ENCODE results near the gene ZWILCH.

ZWILCH gene

DNA sequence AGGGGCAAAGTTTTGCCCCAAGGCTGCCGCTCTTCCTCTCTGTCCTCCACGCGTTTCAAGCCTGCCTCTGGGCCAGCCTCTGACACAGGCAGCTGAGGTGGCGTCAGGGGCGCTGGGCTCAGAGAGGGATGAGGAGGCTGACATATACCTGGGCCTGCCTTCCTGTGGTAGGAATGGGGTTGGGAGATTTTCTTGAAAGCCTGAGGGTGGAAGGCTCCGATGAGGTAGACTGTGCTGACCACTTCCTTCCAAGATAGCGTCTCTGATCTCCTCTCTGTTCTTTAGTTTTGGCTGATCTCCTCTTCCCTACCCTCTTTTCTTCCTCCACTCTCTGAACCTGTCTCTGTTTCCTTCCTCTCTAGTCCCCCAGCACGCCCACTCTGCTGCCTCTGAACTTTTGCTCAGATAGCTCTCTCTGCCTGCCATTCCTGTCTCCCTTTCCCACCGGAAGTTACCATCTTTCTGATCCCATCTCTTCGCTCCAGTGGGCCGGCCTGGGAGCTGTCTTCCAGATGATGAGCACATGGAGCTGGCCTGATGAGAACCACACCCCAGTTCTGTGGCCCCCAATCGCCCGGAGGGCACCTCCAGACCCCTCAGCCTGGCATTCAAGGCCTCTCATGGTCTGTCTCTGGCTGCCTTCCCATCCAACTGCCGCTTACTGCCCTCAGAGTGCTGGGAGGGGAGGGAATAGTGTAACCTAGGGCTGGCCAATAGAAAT lies 93.1 kb downstream of the ZWILCH start:
- H3K4me2 ChIP-seq (ENCODE audit: low read length), result no peak overlapping the region

More for the DNA sequence above, 93.1 kb downstream of the ZWILCH start:
- H3K79me2 ChIP-seq (ENCODE audit: insufficient read depth, low read length), result no peaks in the 10 kb centered on the region
- H3F3A ChIP-seq (ENCODE audit: insufficient read depth, low read length), result no peaks in the 10 kb centered on the region
- no peak overlapping the region for H3K4me3 ChIP-seq (ENCODE audit: low read depth, low read length, poor library complexity, severe bottlenecking)
- H3K9me2 ChIP-seq (ENCODE audit: low read depth, low read length), result no peaks in the 10 kb centered on the region
- no peaks in the 10 kb centered on the region for H3K36me3 ChIP-seq (ENCODE audit: insufficient read depth, low read length)
- no peak overlapping the region for H3K27ac ChIP-seq (ENCODE audit: low read depth, low read length, poor library complexity, severe bottlenecking)
- H2AFZ ChIP-seq (ENCODE audit: low read length), result no peak overlapping the region
- peaks cover 6% of the 10 kb centered on the region; the same call in 1 of the 2 replicates for H3K27me3 ChIP-seq (ENCODE audit: insufficient read depth, low read length)
- TF ChIP-seq EZH2 (IDR thresholded peaks at IDR 0.05; ENCODE audit: borderline replicate concordance, low read length), result no peak
- TF ChIP-seq, protein P1, sequence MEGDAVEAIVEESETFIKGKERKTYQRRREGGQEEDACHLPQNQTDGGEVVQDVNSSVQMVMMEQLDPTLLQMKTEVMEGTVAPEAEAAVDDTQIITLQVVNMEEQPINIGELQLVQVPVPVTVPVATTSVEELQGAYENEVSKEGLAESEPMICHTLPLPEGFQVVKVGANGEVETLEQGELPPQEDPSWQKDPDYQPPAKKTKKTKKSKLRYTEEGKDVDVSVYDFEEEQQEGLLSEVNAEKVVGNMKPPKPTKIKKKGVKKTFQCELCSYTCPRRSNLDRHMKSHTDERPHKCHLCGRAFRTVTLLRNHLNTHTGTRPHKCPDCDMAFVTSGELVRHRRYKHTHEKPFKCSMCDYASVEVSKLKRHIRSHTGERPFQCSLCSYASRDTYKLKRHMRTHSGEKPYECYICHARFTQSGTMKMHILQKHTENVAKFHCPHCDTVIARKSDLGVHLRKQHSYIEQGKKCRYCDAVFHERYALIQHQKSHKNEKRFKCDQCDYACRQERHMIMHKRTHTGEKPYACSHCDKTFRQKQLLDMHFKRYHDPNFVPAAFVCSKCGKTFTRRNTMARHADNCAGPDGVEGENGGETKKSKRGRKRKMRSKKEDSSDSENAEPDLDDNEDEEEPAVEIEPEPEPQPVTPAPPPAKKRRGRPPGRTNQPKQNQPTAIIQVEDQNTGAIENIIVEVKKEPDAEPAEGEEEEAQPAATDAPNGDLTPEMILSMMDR (IDR thresholded peaks at IDR 0.05; ENCODE audit: low read length), result no peak
- no peaks in the 10 kb centered on the region for H4K20me1 ChIP-seq (ENCODE audit: insufficient read depth, low read length)
- no peak overlapping the region for H3K9ac ChIP-seq (ENCODE audit: low read length)
- H3K9me3 ChIP-seq (ENCODE audit: low read length), result no peaks in the 10 kb centered on the region
- no peaks in the 10 kb centered on the region for H3K4me1 ChIP-seq (ENCODE audit: insufficient read depth, low read length, severe bottlenecking)

Data from OCI-LY1 (cell line).